ENCODE measurements around the gene FAM83B.
"Not testable (repeated sequence)": the region's sequence is repeated elsewhere in the genome, so short reads cannot be mapped to it uniquely, and the experiment has no call there.

Gene FAM83B, protein sequence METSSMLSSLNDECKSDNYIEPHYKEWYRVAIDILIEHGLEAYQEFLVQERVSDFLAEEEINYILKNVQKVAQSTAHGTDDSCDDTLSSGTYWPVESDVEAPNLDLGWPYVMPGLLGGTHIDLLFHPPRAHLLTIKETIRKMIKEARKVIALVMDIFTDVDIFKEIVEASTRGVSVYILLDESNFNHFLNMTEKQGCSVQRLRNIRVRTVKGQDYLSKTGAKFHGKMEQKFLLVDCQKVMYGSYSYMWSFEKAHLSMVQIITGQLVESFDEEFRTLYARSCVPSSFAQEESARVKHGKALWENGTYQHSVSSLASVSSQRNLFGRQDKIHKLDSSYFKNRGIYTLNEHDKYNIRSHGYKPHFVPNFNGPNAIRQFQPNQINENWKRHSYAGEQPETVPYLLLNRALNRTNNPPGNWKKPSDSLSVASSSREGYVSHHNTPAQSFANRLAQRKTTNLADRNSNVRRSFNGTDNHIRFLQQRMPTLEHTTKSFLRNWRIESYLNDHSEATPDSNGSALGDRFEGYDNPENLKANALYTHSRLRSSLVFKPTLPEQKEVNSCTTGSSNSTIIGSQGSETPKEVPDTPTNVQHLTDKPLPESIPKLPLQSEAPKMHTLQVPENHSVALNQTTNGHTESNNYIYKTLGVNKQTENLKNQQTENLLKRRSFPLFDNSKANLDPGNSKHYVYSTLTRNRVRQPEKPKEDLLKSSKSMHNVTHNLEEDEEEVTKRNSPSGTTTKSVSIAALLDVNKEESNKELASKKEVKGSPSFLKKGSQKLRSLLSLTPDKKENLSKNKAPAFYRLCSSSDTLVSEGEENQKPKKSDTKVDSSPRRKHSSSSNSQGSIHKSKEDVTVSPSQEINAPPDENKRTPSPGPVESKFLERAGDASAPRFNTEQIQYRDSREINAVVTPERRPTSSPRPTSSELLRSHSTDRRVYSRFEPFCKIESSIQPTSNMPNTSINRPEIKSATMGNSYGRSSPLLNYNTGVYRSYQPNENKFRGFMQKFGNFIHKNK

DNA sequence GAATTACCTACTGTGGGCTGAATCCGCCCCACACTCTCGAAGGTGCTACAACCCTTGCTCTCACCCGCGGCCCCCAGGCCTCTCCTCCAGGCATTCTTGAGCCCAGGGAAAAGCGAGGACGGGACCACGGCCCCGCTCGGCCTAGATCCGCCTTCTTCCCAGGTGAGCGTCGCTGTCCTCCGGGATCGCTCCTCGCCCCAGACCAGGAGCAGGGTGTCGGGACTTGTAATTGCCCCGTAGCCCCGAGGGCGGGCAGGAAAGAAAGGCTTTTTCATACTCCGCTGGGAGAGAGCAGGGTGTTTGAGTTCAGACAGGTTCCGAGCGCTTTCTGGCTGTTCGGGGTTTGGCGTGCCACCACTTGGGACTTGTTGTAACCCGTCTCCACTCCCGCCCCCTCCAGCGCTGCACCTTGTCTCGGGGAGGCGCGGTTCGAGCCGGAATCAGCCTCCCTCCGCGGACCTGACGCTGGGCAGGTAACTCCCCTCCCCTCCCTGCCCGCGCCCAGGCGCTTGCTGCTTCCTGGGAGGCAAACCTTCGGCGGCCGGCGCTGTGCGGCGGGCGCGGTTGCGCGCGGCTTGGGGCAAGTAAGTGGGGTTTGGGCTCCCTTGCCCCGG lies at the start of gene FAM83B:
Gene FAM83B (plus strand): TSS at position 529 of the 614 bp plus-strand sequence. CDS start 23,476 bp downstream, outside the sequence.
- intact Hi-C loops (cut with DNase I): no loop called here
- peak in 3 of 10 donors; percentile 50 to 78 (median 78) for DNase-seq

DNA sequence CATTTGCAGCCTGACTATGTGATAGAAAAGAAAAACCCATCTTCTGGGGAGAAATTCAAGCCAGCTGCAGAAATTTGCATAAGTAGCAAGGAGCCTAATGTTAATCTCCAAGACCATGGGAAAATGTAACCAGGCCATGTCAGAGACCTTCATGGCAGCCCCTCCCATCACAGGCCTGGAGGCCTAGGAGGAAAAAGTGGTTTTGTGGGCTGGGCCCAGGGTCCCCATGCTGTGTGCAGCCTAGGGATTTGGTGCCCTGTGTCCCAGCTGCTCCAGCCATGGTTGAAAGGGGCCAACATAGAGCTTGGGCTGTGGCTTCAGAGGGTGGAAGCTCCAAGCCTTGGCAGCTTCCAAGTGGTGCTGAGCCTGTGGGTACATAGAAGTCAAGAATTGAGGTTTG lies 49.7 kb upstream of the FAM83B start:
- DNase-seq: peak in 1 of 10 donors; percentile 51
- intact Hi-C loops (cut with DNase I): not testable (repeated sequence)

DNA sequence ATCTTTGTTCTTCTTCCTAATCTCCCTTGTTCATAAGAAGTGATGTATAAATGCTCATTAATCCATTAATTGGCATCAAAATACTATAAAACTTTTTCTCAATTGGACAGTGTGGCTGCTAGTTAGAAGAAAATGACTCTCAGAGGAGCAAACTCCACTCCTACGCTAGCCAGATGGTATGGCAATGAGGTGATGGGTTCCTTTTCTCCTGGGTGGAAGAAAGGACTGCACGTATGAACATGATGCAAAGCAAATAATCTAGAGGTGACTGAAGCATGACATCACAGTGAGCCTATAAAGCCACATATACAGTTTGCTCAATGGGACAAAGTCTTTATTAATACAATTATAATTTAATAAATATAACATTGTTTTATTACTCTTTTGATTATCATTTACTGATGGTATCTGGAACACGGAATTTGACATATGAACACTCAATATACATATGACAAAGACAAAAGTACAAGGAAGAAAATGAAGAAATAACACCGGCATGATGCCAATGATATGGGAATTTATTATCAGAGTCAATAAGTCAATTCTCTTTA lies 46.4 kb upstream of the FAM83B start:
- no peak for DNase-seq
- intact Hi-C loops (cut with DNase I): no loop called here

DNA sequence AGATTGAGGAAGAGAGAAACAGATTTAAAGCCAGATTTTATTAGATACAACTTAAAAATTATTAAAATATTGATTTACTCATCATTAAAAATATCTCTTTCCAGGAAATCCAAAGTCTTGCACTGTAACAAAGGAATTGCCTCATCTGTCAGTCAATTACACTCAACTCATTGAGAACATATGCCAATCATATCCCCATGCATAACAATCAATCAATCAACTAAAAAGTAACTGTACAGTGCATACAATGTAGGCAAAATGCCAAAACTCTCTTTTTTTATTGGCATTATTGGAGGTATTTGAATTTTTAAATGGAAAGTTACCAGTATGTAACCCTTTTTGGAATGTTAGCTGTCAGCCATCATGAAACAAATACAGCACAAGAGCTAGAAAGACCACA lies 45.3 kb upstream of the FAM83B start:
- intact Hi-C loops (cut with DNase I): no loop called here
- no peak for DNase-seq

DNA sequence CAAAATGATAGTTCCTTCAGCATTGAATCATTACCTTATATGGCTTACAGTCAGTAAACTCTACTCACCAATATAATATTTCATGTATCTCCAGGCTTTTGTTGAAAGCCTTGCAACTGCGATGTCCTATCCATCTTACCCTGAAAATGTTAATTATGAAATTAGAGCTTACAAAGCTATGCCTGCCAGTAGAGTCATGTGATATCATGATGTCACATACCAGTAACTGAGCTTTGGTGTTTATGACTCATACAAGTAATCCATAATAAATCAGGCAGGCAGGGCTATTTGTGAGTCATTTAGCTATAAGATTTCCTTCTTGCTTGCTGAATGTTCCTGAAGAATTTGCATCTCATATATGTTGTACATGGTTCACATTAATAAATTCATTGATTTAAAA lies 44.9 kb upstream of the FAM83B start:
- intact Hi-C loops (cut with DNase I): no loop called here
- DNase-seq: no peak

DNA sequence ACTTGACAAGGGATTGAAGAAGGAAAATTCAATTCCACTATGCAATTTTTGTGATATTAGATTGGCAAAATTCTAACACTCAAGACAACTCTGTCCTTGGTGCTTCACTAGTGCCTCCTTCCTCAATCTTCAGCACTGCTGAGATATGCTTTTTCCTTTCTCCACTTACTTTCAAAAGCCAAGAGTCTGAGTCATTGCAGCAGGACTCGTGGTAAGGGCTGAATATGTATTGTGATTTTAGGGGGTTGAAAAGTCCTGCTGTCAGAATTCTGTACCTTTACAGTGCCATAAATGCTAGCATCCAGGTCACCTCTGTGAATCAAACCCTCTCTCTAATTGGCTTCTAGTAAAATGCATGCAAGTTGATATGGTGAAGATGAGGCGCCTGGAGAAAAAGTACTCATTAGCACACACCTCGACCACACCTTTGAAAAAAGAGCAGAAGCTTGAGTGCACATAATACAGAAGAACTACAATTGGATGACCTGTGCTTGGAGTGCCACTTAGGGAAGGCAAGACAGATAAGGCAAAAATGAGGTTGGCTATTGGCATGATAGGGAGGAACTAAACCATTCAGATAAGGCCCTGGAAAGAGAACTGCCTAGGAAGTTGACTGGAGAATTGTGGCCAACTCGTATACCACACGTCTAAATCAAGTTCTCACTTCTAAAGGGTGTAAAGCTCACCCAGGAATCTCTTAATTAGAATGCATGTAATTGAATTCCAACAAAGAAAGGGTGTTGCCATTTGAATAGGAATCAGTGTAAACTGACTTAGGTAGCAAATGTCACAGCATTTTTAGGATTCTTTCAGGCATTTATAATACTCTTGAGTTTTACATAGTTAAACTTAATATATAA lies 43.6 kb upstream of the FAM83B start:
- intact Hi-C loops (cut with DNase I): no loop called here
- DNase-seq: no peak

DNA sequence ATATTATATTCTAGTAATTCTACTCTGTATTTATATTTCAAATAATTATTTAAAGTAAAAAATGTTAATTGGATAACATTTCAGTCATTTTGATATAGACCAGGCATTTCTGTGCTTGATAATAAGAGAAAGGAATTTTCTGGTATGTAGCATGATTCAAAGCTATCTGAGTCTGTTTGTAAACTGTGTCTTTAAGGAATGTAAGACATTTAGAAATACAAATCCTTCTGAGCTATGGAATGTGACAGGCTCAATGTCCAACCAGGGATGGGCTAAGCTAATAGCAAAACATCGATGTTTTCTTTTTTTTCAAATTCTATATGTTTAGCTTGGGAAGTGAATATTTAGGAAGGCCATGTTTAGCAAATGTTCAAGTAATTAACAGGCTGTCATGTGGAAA lies 41.5 kb upstream of the FAM83B start:
- no peak for DNase-seq
- intact Hi-C loops (cut with DNase I): no loop called here

DNA sequence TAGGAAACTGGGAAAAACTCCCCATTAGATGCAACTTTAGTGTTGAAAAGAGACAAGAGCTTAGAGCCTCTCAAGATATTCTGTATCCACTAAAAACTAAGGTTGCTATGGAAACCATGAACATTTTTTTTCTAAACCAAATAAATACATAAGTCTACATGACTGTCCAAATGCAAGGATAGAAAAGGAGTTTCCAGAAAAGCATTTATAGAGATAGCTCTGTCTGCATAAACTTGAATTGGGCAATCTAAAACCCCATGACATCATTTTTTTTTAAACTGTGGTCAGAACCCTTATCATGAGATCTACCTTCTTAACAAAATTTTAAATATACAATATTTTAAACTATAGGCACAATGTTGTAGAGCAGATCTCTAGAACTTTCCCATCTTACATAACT lies 36.4 kb upstream of the FAM83B start:
- intact Hi-C loops (cut with DNase I): no loop called here
- no peak for DNase-seq

DNA sequence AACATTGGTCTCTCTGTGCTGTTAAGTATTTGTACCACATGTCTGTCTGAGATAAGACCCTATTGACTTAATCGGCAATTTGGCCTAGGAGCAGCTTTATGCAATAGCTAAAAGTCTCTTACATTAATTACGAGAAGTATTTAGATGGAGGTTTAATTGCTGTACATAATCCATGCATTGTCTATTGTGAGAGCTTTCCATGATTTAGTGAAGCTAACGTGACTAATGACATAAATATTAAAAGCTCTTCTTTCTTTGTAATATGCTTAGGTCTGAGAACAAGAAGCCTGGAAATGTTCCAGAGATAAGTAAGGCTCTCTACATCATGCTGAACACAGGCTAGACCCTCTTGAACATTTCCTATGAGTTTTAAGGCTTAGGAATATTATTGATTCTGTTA lies 32.7 kb upstream of the FAM83B start:
- intact Hi-C loops (cut with DNase I): no loop called here
- no peak for DNase-seq

DNA sequence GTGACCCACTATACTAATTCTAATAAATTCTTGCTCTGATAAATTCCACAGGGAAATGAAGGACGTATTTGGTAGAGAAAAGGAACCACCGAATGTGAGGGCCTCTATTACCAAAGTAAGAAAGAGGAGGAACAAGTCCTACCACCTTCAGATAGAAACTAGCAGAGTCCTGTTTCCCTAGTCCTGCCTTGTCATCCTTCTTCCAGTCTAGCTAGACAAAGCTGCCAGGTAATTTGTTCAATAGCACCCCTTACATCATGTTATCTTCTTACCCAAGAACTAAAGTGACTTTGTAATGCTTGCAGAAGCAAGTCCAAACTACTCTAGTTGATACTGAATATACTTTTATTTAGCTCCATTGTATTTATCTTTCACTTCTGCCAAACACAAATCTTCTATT lies 29.3 kb upstream of the FAM83B start:
- intact Hi-C loops (cut with DNase I): no loop called here
- DNase-seq: no peak

DNA sequence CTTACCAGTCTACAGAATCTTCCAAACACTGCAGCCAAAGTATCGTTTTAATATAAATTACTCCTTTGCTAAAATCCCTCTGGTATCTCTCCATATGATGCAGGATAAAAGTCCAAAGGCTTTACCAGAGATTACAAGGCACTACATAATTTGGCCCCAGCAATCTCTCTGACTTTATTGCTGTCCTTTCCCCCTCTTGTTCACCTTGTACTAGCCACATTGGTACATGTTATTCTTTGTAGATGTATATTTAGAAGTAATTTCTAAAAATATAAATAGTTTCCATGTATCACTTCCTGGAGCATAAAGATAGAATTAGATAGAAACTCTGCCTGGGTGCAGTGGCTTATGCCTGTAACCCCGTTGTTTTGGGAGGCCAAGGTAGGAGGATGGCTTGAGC lies 28.7 kb upstream of the FAM83B start:
- intact Hi-C loops (cut with DNase I): no loop called here
- no peak for DNase-seq

DNA sequence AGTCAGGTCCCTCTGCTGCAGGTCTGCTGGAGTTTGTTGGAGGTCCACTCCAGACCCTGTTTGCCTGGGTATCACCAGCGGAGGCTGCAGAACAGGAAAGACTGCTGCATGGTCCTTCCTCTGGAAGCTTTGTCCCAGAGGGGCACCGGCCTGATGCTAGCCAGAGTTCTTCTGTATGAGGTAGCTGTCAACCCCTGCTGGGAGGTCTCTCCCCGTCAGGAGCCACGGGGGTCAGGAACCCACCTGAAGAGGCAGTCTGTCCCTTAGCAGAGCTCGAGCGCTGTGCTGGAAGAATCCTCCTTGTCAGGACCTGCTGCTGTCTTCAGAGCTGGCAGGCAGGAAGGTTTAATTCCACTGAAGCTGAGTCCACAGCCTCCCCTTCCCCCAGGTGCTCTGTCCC lies 22.3 kb upstream of the FAM83B start:
- peak in 1 of 10 donors; percentile 78 for DNase-seq

DNA sequence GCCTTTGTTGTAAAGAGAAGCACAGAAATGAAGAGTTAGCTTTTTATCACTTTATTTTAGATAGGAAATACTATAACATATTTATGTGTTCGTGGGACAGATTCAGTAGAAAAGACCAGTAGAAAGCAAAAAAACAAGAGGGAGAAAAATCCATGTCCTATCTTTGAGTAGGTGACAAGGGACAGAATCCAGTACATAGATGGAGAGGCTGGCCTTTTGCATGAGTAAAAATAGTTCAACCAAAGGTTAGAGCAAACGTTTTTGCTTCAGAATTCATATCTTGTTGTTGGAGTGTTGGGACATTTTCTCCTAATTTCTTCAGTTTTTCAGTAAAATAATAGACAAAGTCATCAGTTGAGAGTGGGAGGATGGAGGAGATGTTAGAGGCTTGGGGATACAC lies 19.6 kb upstream of the FAM83B start:
- intact Hi-C loops (cut with DNase I): no loop called here
- DNase-seq: no peak

More for the DNA sequence above, 22.3 kb upstream of the FAM83B start:
- intact Hi-C loops (cut with DNase I): not testable (repeated sequence)

DNA sequence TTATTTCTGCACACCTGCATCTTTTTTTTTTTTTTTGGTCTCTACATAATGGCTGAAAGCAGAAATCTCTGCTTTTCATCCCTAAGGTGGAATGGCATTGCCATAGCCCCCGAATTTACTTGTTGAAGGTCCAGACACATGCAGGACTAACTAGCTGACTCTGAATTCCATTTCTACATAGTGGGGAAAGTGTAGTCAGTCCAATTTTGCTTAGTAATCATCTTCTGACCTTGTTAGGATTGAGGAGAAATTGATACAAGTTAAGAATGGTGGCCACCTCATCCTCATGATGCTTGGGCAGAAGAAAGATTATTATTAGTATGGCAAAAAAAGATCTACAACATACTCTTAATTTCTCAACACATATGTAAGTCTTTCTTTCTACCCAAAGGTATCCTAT lies 16.4 kb upstream of the FAM83B start:
- intact Hi-C loops (cut with DNase I): no loop called here
- DNase-seq: no peak

DNA sequence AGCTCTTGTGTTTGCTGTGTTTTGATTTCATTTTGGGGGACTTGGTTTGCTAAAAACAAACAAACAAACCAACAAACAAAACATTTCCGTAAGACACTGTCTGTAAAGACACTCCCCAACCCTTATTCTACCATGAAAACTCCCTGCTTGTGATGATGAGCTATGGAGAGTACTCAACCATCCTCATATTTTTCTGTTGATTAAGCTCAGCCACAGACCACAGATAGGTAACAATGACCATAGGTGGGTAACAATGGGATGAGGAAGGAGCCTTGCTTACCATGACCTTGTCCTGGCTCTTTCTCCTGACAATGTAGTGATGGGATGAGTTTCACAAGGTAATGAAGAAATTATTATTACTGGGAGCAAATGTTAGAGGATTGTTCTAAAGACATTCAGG lies 11.4 kb upstream of the FAM83B start:
- DNase-seq: no peak
- intact Hi-C loops (cut with DNase I): no loop called here

DNA sequence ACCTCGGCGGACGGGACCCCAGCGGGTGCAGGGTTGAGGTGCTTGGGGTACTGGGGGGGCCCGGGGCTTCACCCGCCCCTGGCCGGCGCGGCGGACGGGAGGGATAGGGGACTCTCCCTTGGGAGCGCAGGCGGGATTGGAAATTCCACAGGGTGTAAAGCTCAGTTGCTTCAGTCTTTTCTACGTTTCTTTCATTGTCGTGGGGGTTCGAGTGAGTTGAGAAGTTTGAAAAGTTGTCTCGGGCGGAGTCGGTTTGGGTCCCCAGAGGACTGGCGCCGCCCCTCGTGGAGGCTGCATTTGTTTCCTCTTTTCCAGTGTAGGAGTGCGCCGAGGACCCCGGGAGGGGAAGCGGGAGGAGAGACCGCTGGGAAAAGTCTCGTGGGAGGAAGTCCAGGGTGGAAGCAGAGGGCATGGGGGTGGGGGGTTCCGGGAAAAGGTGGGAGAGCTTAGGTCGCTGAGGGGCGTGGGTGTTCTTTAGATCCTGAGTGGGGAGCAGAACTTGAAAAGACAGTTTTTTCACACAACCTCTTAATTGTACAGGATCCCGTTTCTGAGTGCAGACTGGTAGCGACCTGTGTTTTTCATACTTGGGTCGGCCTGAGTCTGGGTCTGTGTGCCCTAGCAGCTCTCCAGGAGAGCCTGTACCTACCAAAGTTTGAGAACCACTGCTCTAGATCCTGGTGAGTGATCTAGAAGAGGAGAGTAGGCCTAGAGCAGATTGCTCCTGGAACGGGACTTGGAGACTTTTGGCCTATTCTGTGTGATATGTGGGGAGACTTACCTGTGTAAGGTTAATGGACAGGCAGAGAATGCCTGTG lies 495 bp downstream of the FAM83B start:
- peak in 1 of 10 donors; percentile 74 for DNase-seq
- intact Hi-C loops (cut with DNase I): no loop called here

DNA sequence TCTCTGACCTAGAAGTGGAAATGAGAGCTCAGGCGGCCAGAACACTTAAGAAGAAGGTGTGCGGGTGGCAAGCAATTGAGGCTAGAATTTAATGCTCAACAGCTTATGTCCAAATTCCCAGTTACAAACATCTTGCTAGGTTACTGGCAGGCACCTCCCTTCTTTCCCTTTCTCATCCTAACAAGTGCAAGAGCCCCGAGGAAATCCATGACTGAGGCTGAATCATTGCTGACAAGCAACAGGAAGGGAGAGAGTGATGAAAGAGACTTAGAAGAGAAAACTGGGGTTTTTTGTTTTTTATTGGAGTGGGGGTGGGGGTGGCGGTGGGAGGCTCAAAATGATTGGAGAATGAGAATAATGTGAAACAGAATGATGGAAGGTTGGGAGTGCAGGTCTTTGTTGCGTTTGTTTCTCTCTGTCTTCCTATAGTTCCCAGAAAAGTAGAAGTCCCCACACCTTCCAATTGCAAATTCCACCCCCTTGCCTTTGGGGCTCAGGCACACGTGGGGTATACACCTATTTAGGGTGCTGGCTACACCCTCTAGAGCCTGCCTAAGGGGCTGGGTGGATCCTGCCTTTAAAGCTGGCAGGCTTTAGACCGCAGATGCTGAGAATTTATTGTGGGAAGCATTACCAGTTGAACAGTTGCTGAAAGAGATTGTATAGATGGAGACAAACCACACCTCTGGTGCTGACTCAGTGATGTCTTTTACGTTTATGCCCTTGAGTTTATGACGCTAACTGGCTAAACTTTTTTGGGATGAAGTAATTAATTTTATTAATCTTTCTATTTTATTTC lies 1.4 kb downstream of the FAM83B start:
- intact Hi-C loops (cut with DNase I): no loop called here
- no peak for DNase-seq

DNA sequence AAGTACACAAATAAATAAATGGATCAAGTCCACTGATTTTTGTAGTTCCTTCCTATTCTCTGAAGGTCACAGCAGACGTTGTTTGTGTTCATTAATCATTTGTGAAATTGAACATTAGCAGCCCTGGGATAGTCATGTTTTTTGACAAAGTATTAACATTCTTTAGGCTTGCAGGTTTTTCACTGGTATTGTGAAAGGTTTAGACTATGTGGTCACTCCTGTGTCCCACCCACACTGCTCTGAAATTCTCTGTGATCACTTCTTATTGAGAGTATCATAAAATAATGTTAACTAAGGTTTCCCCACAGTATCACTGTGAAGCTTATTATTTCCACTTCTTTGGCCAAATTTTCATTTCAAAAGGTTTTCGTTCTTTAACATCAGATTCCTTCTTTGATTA lies 3.5 kb downstream of the FAM83B start:
- intact Hi-C loops (cut with DNase I): no loop called here
- no peak for DNase-seq

Measured in posterior cingulate gyrus (tissue), 11 donors.